Stomach (tissue), 4 donors: Measurements from ENCODE around the gene TPTE.
"Not testable (repeated sequence)": the region's sequence is repeated elsewhere in the genome, so short reads cannot be mapped to it uniquely, and the experiment has no call there.

Source experiments
- CTCF ChIP-seq, 7 experiments: fragments of 450-650 bp in 4 of 7; fragments of 200-600 bp in 3 of 7; sonication (generic) in 3 of 7; IDR thresholded peaks; one replicate each; pipeline ENCODE4 v1.5.1; 2016 to 2019; ENCODE audit warnings: antibody characterized with exemption in 7 of 7, control low read depth in 2 of 7, mild to moderate bottlenecking in 1 of 7
- EP300 ChIP-seq: sonication (generic); formaldehyde crosslinking; IDR thresholded peaks from one replicate; pipeline ENCODE4 v1.6.1; 2017; ENCODE audit warnings: antibody characterized with exemption
- POLR2A ChIP-seq, 4 donors: fragments of 450-650 bp; IDR thresholded peaks; one replicate each; pipeline ENCODE4 v1.6.1; 2016; ENCODE audit warnings: antibody characterized with exemption in 4 of 4, control low read depth in 2 of 4, mild to moderate bottlenecking in 1 of 4, moderate library complexity in 1 of 4
- POLR2AphosphoS5 ChIP-seq, 3 donors: sonication (generic); formaldehyde crosslinking; IDR thresholded peaks; one replicate each; pipeline ENCODE4 v1.6.1; 2016; ENCODE audit warnings: antibody characterized with exemption in 3 of 3

GRCh38 chr21:10544376-10544775, 23.0 kb downstream of the TPTE start:
- not testable (repeated sequence) for TF ChIP-seq POLR2A (IDR thresholded peaks at IDR 0.05); CTCF (IDR thresholded peaks at IDR 0.05); EP300; POLR2AphosphoS5 (IDR thresholded peaks at IDR 0.05)
